ENCODE data around the gene TUBA1B. TPM values are rescaled to one million over a fixed set of nuclear protein-coding genes. Genes with fewer than 3 reads are reported as not detected.

TUBA1B gene
- total RNA-seq, result 4,951 and 5,972 TPM in 2 replicates

GRCh38 chr12:49131051-49131893 is at the start of gene TUBA1B:
Gene TUBA1B, minus strand, starts transcription at chr12:49131395. Its CDS starts 95 bp downstream, at chr12:49131300.

GRCh38 chr12:49110464-49111155 is 20.6 kb downstream of the TUBA1B start, which contains the start of gene LMBR1L:
Gene LMBR1L, minus strand, starts transcription at chr12:49110847. Its CDS starts 292 bp downstream, at chr12:49110555.

GRCh38 chr12:49094160-49094974 is 36.8 kb downstream of the TUBA1B start, which contains the start of gene DHH:
Gene DHH, minus strand, starts transcription at chr12:49094801. Its CDS starts 289 bp downstream, at chr12:49094512.

Other genes with a start within 250 kb of the TUBA1B start
- gene FKBP11, start 205.9 kb downstream of the TUBA1B start, total RNA-seq, result 70.1 and 72.3 TPM in 2 replicates
- 88.1 and 98.3 TPM in 2 replicates for gene ARF3, start 173.9 kb downstream of the TUBA1B start, total RNA-seq
- not detected in 2 replicates for gene WNT10B, start 159.7 kb downstream of the TUBA1B start, total RNA-seq
- gene WNT1, start 153.1 kb downstream of the TUBA1B start, total RNA-seq, result not detected in 2 replicates
- not detected in 2 replicates for gene DDN, start 132.0 kb downstream of the TUBA1B start, total RNA-seq
- 114 TPM in 2 replicates for gene PRKAG1, start 112.6 kb downstream of the TUBA1B start, total RNA-seq
- gene KMT2D, start 70.6 kb downstream of the TUBA1B start, total RNA-seq, result 15.9 and 23.6 TPM in 2 replicates
- gene RHEBL1, start 61.4 kb downstream of the TUBA1B start, total RNA-seq, result 0.58 and 3.4 TPM in 2 replicates
- gene DHH, start 36.6 kb downstream of the TUBA1B start, total RNA-seq, result not detected in 2 replicates
- 60.3 and 97.7 TPM in 2 replicates for gene LMBR1L, start 20.5 kb downstream of the TUBA1B start, total RNA-seq
- 1,622 and 1,849 TPM in 2 replicates for gene TUBA1A, start 57.7 kb upstream of the TUBA1B start, total RNA-seq
- gene TUBA1C, start 133.7 kb upstream of the TUBA1B start, total RNA-seq, result 1,437 and 1,599 TPM in 2 replicates
- gene PRPH, start 163.8 kb upstream of the TUBA1B start, total RNA-seq, result not detected in 2 replicates
- 24.2 and 25.2 TPM in 2 replicates for gene TROAP, start 191.9 kb upstream of the TUBA1B start, total RNA-seq
- gene C1QL4, start 205.8 kb upstream of the TUBA1B start, total RNA-seq, result 0.58 and 0.89 TPM in 2 replicates
- 11.9 and 12.7 TPM in 2 replicates for gene DNAJC22, start 215.5 kb upstream of the TUBA1B start, total RNA-seq
- 36.6 and 39.5 TPM in 2 replicates for gene SPATS2, start 236.1 kb upstream of the TUBA1B start, total RNA-seq